ENCODE data around the gene AFF2. TPM values are rescaled to one million over a fixed set of nuclear protein-coding genes. Genes with fewer than 3 reads are reported as not detected.

Gene AFF2
- total RNA-seq, 2 experiments from 2014 or later = 1.7 to 2.0 TPM

- intact Hi-C loops (cut with micrococcal nuclease) = no loop called here
- DNase-seq = no peak
- Mint-ChIP-seq H3K27ac (no peak overlapping the region), H3K4me3 (no peak overlapping the region), H3K9me3 (no peaks in the 10 kb centered on the region), H3K4me1 (ENCODE audit: low read depth) (no peaks in the 10 kb centered on the region), H3K27me3 (ENCODE audit: low read depth) (no peaks in the 10 kb centered on the region), H3K36me3 (ENCODE audit: low read depth) (no peaks in the 10 kb centered on the region)
- CTCF ChIA-PET = interaction anchor here (0.7 kb wide), 1 partner anchor 497 kb away, joined by 3 read pairs; no protein-coding TSS in a partner anchor
Observed at GRCh38 chrX:148573119-148573518, 72.7 kb downstream of the AFF2 start.

GRCh38 chrX:148574237-148574973 lies 74.0 kb downstream of the AFF2 start:
- intact Hi-C loops (cut with micrococcal nuclease) = no loop called here
- Mint-ChIP-seq H3K9me3 (no peaks in the 10 kb centered on the region), H3K4me3 (no peak overlapping the region), H3K4me1 (ENCODE audit: low read depth) (no peaks in the 10 kb centered on the region), H3K27ac (no peak overlapping the region), H3K27me3 (ENCODE audit: low read depth) (no peaks in the 10 kb centered on the region), H3K36me3 (ENCODE audit: low read depth) (no peaks in the 10 kb centered on the region)
- no peak for DNase-seq
- CTCF ChIA-PET = no interaction called here

- Mint-ChIP-seq H3K4me3 (no peak overlapping the region), H3K9me3 (no peaks in the 10 kb centered on the region), H3K27ac (no peak overlapping the region), H3K27me3 (ENCODE audit: low read depth) (no peaks in the 10 kb centered on the region), H3K36me3 (ENCODE audit: low read depth) (no peaks in the 10 kb centered on the region), H3K4me1 (ENCODE audit: low read depth) (no peaks in the 10 kb centered on the region)
- intact Hi-C loops (cut with micrococcal nuclease) = no loop called here
- CTCF ChIA-PET = no interaction called here
- no peak for DNase-seq
Observed at GRCh38 chrX:148576396-148576795, 76.0 kb downstream of the AFF2 start.

GRCh38 chrX:148577741-148578140 lies 77.3 kb downstream of the AFF2 start:
- no peaks in the 10 kb centered on the region for H3K4me1 Mint-ChIP-seq (ENCODE audit: low read depth)
- CTCF ChIA-PET = no interaction called here
- no peaks in the 10 kb centered on the region for H3K27me3 Mint-ChIP-seq (ENCODE audit: low read depth)
- no peak overlapping the region for H3K4me3 Mint-ChIP-seq
- no peak for DNase-seq
- no peak overlapping the region for H3K27ac Mint-ChIP-seq
- H3K36me3 Mint-ChIP-seq (ENCODE audit: low read depth) = no peaks in the 10 kb centered on the region
- intact Hi-C loops (cut with micrococcal nuclease) = no loop called here
- no peaks in the 10 kb centered on the region for H3K9me3 Mint-ChIP-seq

- intact Hi-C loops (cut with micrococcal nuclease) = no loop called here
- H3K27ac Mint-ChIP-seq = no peak overlapping the region
- no peaks in the 10 kb centered on the region for H3K9me3 Mint-ChIP-seq
Observed at GRCh38 chrX:148580016-148580415, 79.6 kb downstream of the AFF2 start.

GRCh38 chrX:148582353-148582752 lies 81.9 kb downstream of the AFF2 start:
- Mint-ChIP-seq H3K27ac (no peak overlapping the region), H3K4me3 (no peak overlapping the region), H3K9me3 (no peaks in the 10 kb centered on the region), H3K4me1 (ENCODE audit: low read depth) (no peaks in the 10 kb centered on the region), H3K27me3 (ENCODE audit: low read depth) (no peaks in the 10 kb centered on the region), H3K36me3 (ENCODE audit: low read depth) (no peaks in the 10 kb centered on the region)
- DNase-seq = no peak
- intact Hi-C loops (cut with micrococcal nuclease) = no loop called here
- CTCF ChIA-PET = no interaction called here

More at GRCh38 chrX:148580016-148580415, 79.6 kb downstream of the AFF2 start:
- H3K4me3 Mint-ChIP-seq = no peak overlapping the region
- no peak for DNase-seq
- CTCF ChIA-PET = interaction anchor here (0.9 kb wide), 1 partner anchor 50 kb away, joined by 3 read pairs; no protein-coding TSS in a partner anchor
- H3K36me3 Mint-ChIP-seq (ENCODE audit: low read depth) = no peaks in the 10 kb centered on the region
- H3K4me1 Mint-ChIP-seq (ENCODE audit: low read depth) = no peaks in the 10 kb centered on the region
- no peaks in the 10 kb centered on the region for H3K27me3 Mint-ChIP-seq (ENCODE audit: low read depth)

GRCh38 chrX:148588649-148589310 lies 88.4 kb downstream of the AFF2 start:
- no peak for DNase-seq
- CTCF ChIA-PET = no interaction called here
- intact Hi-C loops (cut with micrococcal nuclease) = no loop called here
- Mint-ChIP-seq H3K4me1 (ENCODE audit: low read depth) (no peaks in the 10 kb centered on the region), H3K4me3 (no peak overlapping the region), H3K27me3 (ENCODE audit: low read depth) (no peaks in the 10 kb centered on the region), H3K36me3 (ENCODE audit: low read depth) (no peaks in the 10 kb centered on the region), H3K27ac (no peak overlapping the region), H3K9me3 (no peaks in the 10 kb centered on the region)

GRCh38 chrX:148592595-148592994 lies 92.2 kb downstream of the AFF2 start:
- H3K9me3 Mint-ChIP-seq = no peaks in the 10 kb centered on the region
- CTCF ChIA-PET = interaction anchor here (0.7 kb wide), 1 partner anchor 60 kb away, joined by 5 read pairs; no protein-coding TSS in a partner anchor
- no peaks in the 10 kb centered on the region for H3K36me3 Mint-ChIP-seq (ENCODE audit: low read depth)
- H3K4me3 Mint-ChIP-seq = no peak overlapping the region
- no peak overlapping the region for H3K27ac Mint-ChIP-seq
- intact Hi-C loops (cut with micrococcal nuclease) = no loop called here
- no peaks in the 10 kb centered on the region for H3K4me1 Mint-ChIP-seq (ENCODE audit: low read depth)
- H3K27me3 Mint-ChIP-seq (ENCODE audit: low read depth) = no peaks in the 10 kb centered on the region
- DNase-seq = no peak

- CTCF ChIA-PET = no interaction called here
- no peaks in the 10 kb centered on the region for H3K9me3 Mint-ChIP-seq
- intact Hi-C loops (cut with micrococcal nuclease) = no loop called here
- DNase-seq = no peak
- no peaks in the 10 kb centered on the region for H3K36me3 Mint-ChIP-seq (ENCODE audit: low read depth)
- H3K27me3 Mint-ChIP-seq (ENCODE audit: low read depth) = no peaks in the 10 kb centered on the region
- H3K27ac Mint-ChIP-seq = no peak overlapping the region
- no peaks in the 10 kb centered on the region for H3K4me1 Mint-ChIP-seq (ENCODE audit: low read depth)
- no peak overlapping the region for H3K4me3 Mint-ChIP-seq
Observed at GRCh38 chrX:148593146-148593545, 92.7 kb downstream of the AFF2 start.

- CTCF ChIA-PET = interaction anchor here (0.6 kb wide), 1 partner anchor 13 kb away, joined by 3 read pairs; no protein-coding TSS in a partner anchor
- intact Hi-C loops (cut with micrococcal nuclease) = no loop called here
- no peak for DNase-seq
- H3K27me3 Mint-ChIP-seq (ENCODE audit: low read depth) = no peaks in the 10 kb centered on the region
- no peaks in the 10 kb centered on the region for H3K4me1 Mint-ChIP-seq (ENCODE audit: low read depth)
- no peaks in the 10 kb centered on the region for H3K36me3 Mint-ChIP-seq (ENCODE audit: low read depth)
- H3K27ac Mint-ChIP-seq = no peak overlapping the region
- H3K4me3 Mint-ChIP-seq = no peak overlapping the region
- no peaks in the 10 kb centered on the region for H3K9me3 Mint-ChIP-seq
Observed at GRCh38 chrX:148593987-148594386, 93.6 kb downstream of the AFF2 start.

GRCh38 chrX:148599404-148599803 lies 99.0 kb downstream of the AFF2 start:
- intact Hi-C loops (cut with micrococcal nuclease) = no loop called here
- no peaks in the 10 kb centered on the region for H3K9me3 Mint-ChIP-seq
- no peak for DNase-seq
- no peaks in the 10 kb centered on the region for H3K36me3 Mint-ChIP-seq (ENCODE audit: low read depth)
- no peaks in the 10 kb centered on the region for H3K27me3 Mint-ChIP-seq (ENCODE audit: low read depth)
- H3K4me1 Mint-ChIP-seq (ENCODE audit: low read depth) = peaks cover 14% of the 10 kb centered on the region
- CTCF ChIA-PET = no interaction called here
- no peak overlapping the region for H3K4me3 Mint-ChIP-seq
- H3K27ac Mint-ChIP-seq = no peak overlapping the region

GRCh38 chrX:148600131-148600530 lies 99.7 kb downstream of the AFF2 start:
- no peaks in the 10 kb centered on the region for H3K9me3 Mint-ChIP-seq
- intact Hi-C loops (cut with micrococcal nuclease) = loop anchor here (5.0 kb wide), 1 partner anchor 98 kb away; the partner anchor contains the start of gene AFF2
- CTCF ChIA-PET = no interaction called here
- H3K27me3 Mint-ChIP-seq (ENCODE audit: low read depth) = no peaks in the 10 kb centered on the region
- DNase-seq = no peak
- no peaks in the 10 kb centered on the region for H3K36me3 Mint-ChIP-seq (ENCODE audit: low read depth)
- H3K4me3 Mint-ChIP-seq = no peak overlapping the region
- H3K4me1 Mint-ChIP-seq (ENCODE audit: low read depth) = peaks cover 14% of the 10 kb centered on the region
- no peak overlapping the region for H3K27ac Mint-ChIP-seq

GRCh38 chrX:148600581-148600980 lies 100.2 kb downstream of the AFF2 start:
- Mint-ChIP-seq H3K9me3 (no peaks in the 10 kb centered on the region), H3K36me3 (ENCODE audit: low read depth) (no peaks in the 10 kb centered on the region), H3K4me3 (no peak overlapping the region), H3K4me1 (ENCODE audit: low read depth) (peaks cover 14% of the 10 kb centered on the region), H3K27ac (no peak overlapping the region), H3K27me3 (ENCODE audit: low read depth) (no peaks in the 10 kb centered on the region)
- no peak for DNase-seq
- CTCF ChIA-PET = no interaction called here
- intact Hi-C loops (cut with micrococcal nuclease) = loop anchor here (5.0 kb wide), 1 partner anchor 98 kb away; the partner anchor contains the start of gene AFF2

All from activated naive CD4-positive, alpha-beta T cell treated with anti-CD3 and anti-CD28 coated beads for 36 hours (primary cell).